Right atrium auricular region (tissue), 2 donors: Measurements from ENCODE around the gene PLA2G4F. TPM values are rescaled to one million over a fixed set of nuclear protein-coding genes. Genes with fewer than 3 reads are reported as not detected.
A peak's percentile ranks its signal among the peaks of the same experiment; 100 is the strongest.

Experiments
- DNase-seq: peaks from one replicate; pipeline ENCODE4 v3.0.0-alpha.2; 2019; ENCODE audit warnings: low spot score
- H3K27ac ChIP-seq, 2 donors: fragments of 200-600 bp; sonication (generic); 1 replicate in 1 of 2; 2 replicates in 1 of 2; pipeline ENCODE4 v1.5.1; 2016 to 2019
- H3K27me3 ChIP-seq, 2 donors: fragments of 200-600 bp; sonication (generic); one replicate each; pipeline versions ENCODE4 v1.5.1 to v1.6.0; 2017 to 2019
- H3K36me3 ChIP-seq: fragments of 200-600 bp; sonication (generic); one replicate; pipeline ENCODE4 v1.5.1; 2016
- H3K4me1 ChIP-seq, 2 donors: fragments of 200-600 bp; sonication (generic); one replicate each; pipeline versions ENCODE4 v1.5.1 to v1.6.0; 2017 to 2019
- H3K4me3 ChIP-seq, 2 donors: fragments of 200-600 bp; sonication (generic); 1 replicate in 1 of 2; 2 replicates in 1 of 2; pipeline ENCODE4 v1.5.1; 2017 to 2019; ENCODE audit warnings: mild to moderate bottlenecking in 1 of 2, moderate library complexity in 1 of 2
- H3K9me3 ChIP-seq, 2 donors: fragments of 200-600 bp; sonication (generic); one replicate each; pipeline ENCODE4 v1.5.1; 2019
- CTCF ChIP-seq, 2 donors: fragments of 200-600 bp; sonication (generic); IDR thresholded peaks; one replicate each; pipeline ENCODE4 v1.5.1; 2019; ENCODE audit warnings: antibody characterized with exemption in 2 of 2
- total RNA-seq, 2 donors: library from RNA; depleted of rRNA; stranded (reverse); fragments of >200 nt; gene quantifications; one replicate each; pipeline ENCODE4 v1.1.0, GENCODE V29; 2016

Gene PLA2G4F
- total RNA-seq, 2 donors from 2014 or later: 0.35 to 3.0 TPM

- peak; percentile 50 for DNase-seq
Observed at GRCh38 chr15:42133356-42133755, 23.1 kb downstream of the PLA2G4F start.

GRCh38 chr15:42131826-42132806 lies 24.3 kb downstream of the PLA2G4F start:
- no peak for TF ChIP-seq CTCF (IDR thresholded peaks at IDR 0.05)
- DNase-seq: peak; percentile 48
- H3K9me3 ChIP-seq: no peaks in the 10 kb centered on the region
- no peaks in the 10 kb centered on the region for H3K36me3 ChIP-seq
- no peaks in the 10 kb centered on the region for H3K27me3 ChIP-seq
- H3K27ac ChIP-seq: no peak overlapping the region
- no peaks in the 10 kb centered on the region for H3K4me1 ChIP-seq
- H3K4me3 ChIP-seq: no peak overlapping the region

More at GRCh38 chr15:42133356-42133755, 23.1 kb downstream of the PLA2G4F start:
- no peak overlapping the region for H3K27ac ChIP-seq
- no peaks in the 10 kb centered on the region for H3K36me3 ChIP-seq
- no peak overlapping the region for H3K4me3 ChIP-seq
- no peaks in the 10 kb centered on the region for H3K9me3 ChIP-seq
- H3K4me1 ChIP-seq: no peaks in the 10 kb centered on the region
- no peak for TF ChIP-seq CTCF (IDR thresholded peaks at IDR 0.05)
- H3K27me3 ChIP-seq: no peaks in the 10 kb centered on the region

GRCh38 chr15:42131006-42131405 lies 25.4 kb downstream of the PLA2G4F start:
- no peaks in the 10 kb centered on the region for H3K4me1 ChIP-seq
- no peak for TF ChIP-seq CTCF (IDR thresholded peaks at IDR 0.05)
- H3K27me3 ChIP-seq: no peaks in the 10 kb centered on the region
- H3K4me3 ChIP-seq: no peak overlapping the region
- H3K27ac ChIP-seq: no peak overlapping the region
- H3K9me3 ChIP-seq: no peaks in the 10 kb centered on the region
- no peaks in the 10 kb centered on the region for H3K36me3 ChIP-seq
- DNase-seq: peak; percentile 46

- TF ChIP-seq CTCF (IDR thresholded peaks at IDR 0.05): no peak
- DNase-seq: peak; percentile 26
- H3K27ac ChIP-seq: no peak overlapping the region
- H3K36me3 ChIP-seq: no peaks in the 10 kb centered on the region
- no peaks in the 10 kb centered on the region for H3K4me1 ChIP-seq
- H3K4me3 ChIP-seq: no peak overlapping the region
- H3K27me3 ChIP-seq: no peaks in the 10 kb centered on the region
- H3K9me3 ChIP-seq: no peaks in the 10 kb centered on the region
Observed at GRCh38 chr15:42130246-42130986, 26.0 kb downstream of the PLA2G4F start.

- H3K27me3 ChIP-seq: no peaks in the 10 kb centered on the region
- no peak overlapping the region for H3K27ac ChIP-seq
- no peak for TF ChIP-seq CTCF (IDR thresholded peaks at IDR 0.05)
- no peak overlapping the region for H3K4me3 ChIP-seq
- no peaks in the 10 kb centered on the region for H3K36me3 ChIP-seq
- H3K4me1 ChIP-seq: no peaks in the 10 kb centered on the region
- H3K9me3 ChIP-seq: no peaks in the 10 kb centered on the region
- DNase-seq: no peak
Observed at GRCh38 chr15:42129364-42129763, 27.1 kb downstream of the PLA2G4F start.
